SK-N-SH (cell line): Measurements from ENCODE around the gene DRD4. TPM values are rescaled to one million over a fixed set of nuclear protein-coding genes. Genes with fewer than 3 reads are reported as not detected.
"Not testable (repeated sequence)": the region's sequence is repeated elsewhere in the genome, so short reads cannot be mapped to it uniquely, and the experiment has no call there.

ENCODE experiments used
- CTCF ChIA-PET: fragments of 300-600, 350-600 bp; formaldehyde crosslinking; extraction: SDS; loops from one replicate; lab custom pipeline; 2021; lab: Yijun Ruan, JAX
- POLR2A ChIA-PET: fragments of 350-600 bp; sonication (Branson Sonifier 250); formaldehyde crosslinking; extraction: SDS; loops from one replicate; lab custom pipeline; 2020; ENCODE audit warnings: antibody characterized with exemption, inconsistent platforms; lab: Yijun Ruan, JAX
- DNase-seq: peaks from one replicate; pipeline ENCODE4 v3.0.0; 2012
- H2AFZ ChIP-seq: fragments of 200-600 bp; sonication (generic); 2 replicates; pipeline ENCODE4 v1.8.1; 2016; ENCODE audit warnings: antibody characterized with exemption, mild to moderate bottlenecking, low read depth
- H3F3A ChIP-seq: fragments of 200-600 bp; sonication (generic); replicated peaks from 2 replicates; pipeline ENCODE3; 2016; ENCODE audit warnings: antibody characterized with exemption, mild to moderate bottlenecking; ENCODE audit not compliant: insufficient read depth
- H3K27ac ChIP-seq, 2 experiments: fragments of 200-500 bp in 1 of 2; fragments of 200-600 bp in 1 of 2; sonication (Bioruptor generic) in 1 of 2; sonication (generic), shearing (Covaris generic) in 1 of 2; 2 replicates each; pipeline versions ENCODE4 v1.5.1 to v1.6.1; 2014 to 2016; ENCODE audit warnings: low read depth in 2 of 2, inconsistent platforms in 1 of 2, low read length in 1 of 2, mild to moderate bottlenecking in 1 of 2, mixed read lengths in 1 of 2
- H3K27me3 ChIP-seq: fragments of 200-600 bp; sonication (generic), shearing (Covaris generic); 2 replicates; pipeline ENCODE4 v1.6.1; 2016; ENCODE audit warnings: mixed run types; ENCODE audit not compliant: insufficient read depth
- H3K36me3 ChIP-seq, 2 experiments: fragments of 200-500 bp in 1 of 2; fragments of 200-600 bp in 1 of 2; sonication (Bioruptor generic) in 1 of 2; sonication (generic) in 1 of 2; replicated peaks in 1 of 2; 2 replicates each; pipeline versions ENCODE3 to v1.5.1; 2014 to 2016; ENCODE audit warnings: low read length in 1 of 2, mild to moderate bottlenecking in 1 of 2; ENCODE audit not compliant: insufficient read depth in 2 of 2, control insufficient read depth in 1 of 2
- H3K4me1 ChIP-seq, 2 experiments: fragments of 200-500 bp in 1 of 2; fragments of 200-600 bp in 1 of 2; sonication (Bioruptor generic) in 1 of 2; sonication (generic), shearing (Covaris generic) in 1 of 2; 2 replicates each; pipeline versions ENCODE4 v1.5.1 to v1.6.1; 2014 to 2016; ENCODE audit warnings: low read depth in 1 of 2, low read length in 1 of 2, mixed run types in 1 of 2; ENCODE audit not compliant: insufficient read depth in 2 of 2, control insufficient read depth in 1 of 2
- H3K4me2 ChIP-seq: fragments of 200-600 bp; sonication (generic), shearing (Covaris generic); 2 replicates; pipeline ENCODE4 v1.6.1; 2017; ENCODE audit warnings: mixed run types
- H3K4me3 ChIP-seq, 2 experiments: fragments of 200-500 bp in 1 of 2; fragments of 200-600 bp in 1 of 2; sonication (Bioruptor generic) in 1 of 2; sonication (generic), shearing (Covaris generic) in 1 of 2; 2 replicates each; pipeline versions ENCODE4 v1.5.1 to v1.8.1; 2014 to 2016; ENCODE audit warnings: low read depth in 2 of 2, inconsistent platforms in 1 of 2, low read length in 1 of 2, mild to moderate bottlenecking in 1 of 2, mixed read lengths in 1 of 2, moderate library complexity in 1 of 2
- H3K79me2 ChIP-seq: fragments of 200-600 bp; sonication (generic); 2 replicates; pipeline ENCODE4 v1.8.1; 2017; ENCODE audit warnings: mild to moderate bottlenecking; ENCODE audit not compliant: insufficient read depth
- H3K9ac ChIP-seq: fragments of 200-600 bp; sonication (generic); 2 replicates; pipeline ENCODE4 v1.6.1; 2017; ENCODE audit warnings: mixed run types
- H3K9me2 ChIP-seq: fragments of 200-600 bp; sonication (generic); 2 replicates; pipeline ENCODE4 v1.6.1; 2017; ENCODE audit warnings: mixed run types
- H3K9me3 ChIP-seq: fragments of 200-600 bp; sonication (generic); 2 replicates; pipeline ENCODE4 v1.6.1; 2017; ENCODE audit warnings: mixed run types, mild to moderate bottlenecking, moderate library complexity
- H4K20me1 ChIP-seq: fragments of 200-600 bp; sonication (generic); 2 replicates; pipeline ENCODE4 v1.6.1; 2017; ENCODE audit warnings: mild to moderate bottlenecking, mixed run types; ENCODE audit not compliant: insufficient read depth
- ELF1 ChIP-seq: IDR thresholded peaks from 2 replicates; pipeline ENCODE4 v1.4.0; 2012
- EP300 ChIP-seq, 2 experiments: IDR thresholded peaks; 2 replicates each; pipeline versions ENCODE4 v1.4.0 to v1.6.1; 2012; ENCODE audit warnings: borderline replicate concordance in 1 of 2, low read depth in 1 of 2, low read length in 1 of 2
- EZH2phosphoT487 ChIP-seq: fragments of 200-600 bp; sonication (generic); IDR thresholded peaks from 2 replicates; pipeline ENCODE4 v1.6.1; 2017; ENCODE audit warnings: low read depth, mixed run types, mild to moderate bottlenecking, antibody characterized with exemption, moderate library complexity, borderline replicate concordance
- FOSL2 ChIP-seq: IDR thresholded peaks from 2 replicates; pipeline ENCODE4 v1.4.0; 2012; ENCODE audit warnings: low read depth, mild to moderate bottlenecking, moderate library complexity, borderline replicate concordance
- GABPA ChIP-seq: IDR thresholded peaks from 2 replicates; pipeline ENCODE4 v1.4.0; 2012; ENCODE audit warnings: low read depth, mild to moderate bottlenecking
- GATA2 ChIP-seq: sonication (generic); formaldehyde crosslinking; IDR thresholded peaks from 2 replicates; pipeline ENCODE4 v1.5.0; 2020; ENCODE audit warnings: mild to moderate bottlenecking, missing genetic modification reagents
- IRF3 ChIP-seq: fragments of 150-350 bp; IDR thresholded peaks from 2 replicates; pipeline ENCODE4 v1.6.1; 2016; ENCODE audit warnings: mild to moderate bottlenecking, low read depth, low read length
- JUND ChIP-seq: IDR thresholded peaks from 2 replicates; pipeline ENCODE4 v1.4.0; 2012
- NRF1 ChIP-seq: IDR thresholded peaks from 2 replicates; pipeline ENCODE4 v1.6.1; 2012; ENCODE audit warnings: low read depth, mild to moderate bottlenecking, low read length
- POLR2AphosphoS5 ChIP-seq: IDR thresholded peaks from 2 replicates; pipeline ENCODE4 v1.6.1; 2012; ENCODE audit warnings: low read depth, low read length
- RCOR1 ChIP-seq: fragments of 150-350 bp; IDR thresholded peaks from 2 replicates; pipeline ENCODE4 v1.6.1; 2017; ENCODE audit warnings: antibody characterized with exemption, low read length
- RFX5 ChIP-seq: IDR thresholded peaks from 2 replicates; pipeline ENCODE4 v1.6.1; 2012; ENCODE audit warnings: mild to moderate bottlenecking, improper control_type of control experiment, low read length
- RXRA ChIP-seq: IDR thresholded peaks from 2 replicates; pipeline ENCODE4 v1.4.0; 2012; ENCODE audit warnings: low read depth, mild to moderate bottlenecking, borderline replicate concordance
- TCF12 ChIP-seq: IDR thresholded peaks from 2 replicates; pipeline ENCODE4 v1.4.0; 2012
- WGBS: methylation state at CpG from one replicate; pipeline ENCODE4 v1.1.6; 2017; ENCODE audit warnings: low lambda C conversion rate; 5-methylcytosine and 5-hydroxymethylcytosine counted together
- polyA plus RNA-seq, 3 experiments: library from polyadenylated mRNA; depleted of rRNA; stranded (reverse); fragments of >200 nt; gene quantifications; 2 replicates each; pipeline ENCODE4 v1.2.3, GENCODE V29; 2012
- TF ChIP-seq, protein P1 (sequence below): IDR thresholded peaks from 2 replicates; pipeline ENCODE4 v1.4.0; 2012; ENCODE audit warnings: low read depth

DRD4 gene
- polyA plus RNA-seq, 1 of the 3 experiments (the other 2 are of a cell fraction), result not detected

DNA sequence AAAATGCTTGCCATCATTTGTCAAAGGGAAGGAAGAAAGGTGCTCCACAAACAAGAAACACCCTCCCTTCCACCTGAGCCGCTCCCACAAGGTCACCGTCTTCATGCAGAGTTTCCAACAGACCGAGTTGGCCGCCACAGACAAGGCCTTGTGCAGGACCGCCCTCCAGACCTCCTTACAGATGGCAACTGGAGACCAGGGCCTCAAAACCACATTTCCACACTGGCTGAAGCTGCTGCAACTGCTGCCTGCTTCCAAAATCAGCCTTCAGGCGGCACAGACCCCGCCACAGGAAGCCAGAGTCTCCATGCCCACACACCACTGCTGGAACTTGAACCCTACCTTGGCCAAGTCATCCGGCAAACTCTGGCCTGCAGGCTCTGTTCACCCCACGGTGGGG, 51.6 kb downstream of the DRD4 start:
- no peak for DNase-seq
- Histone ChIP-seq H3K9me2 (no peaks in the 10 kb centered on the region), H3K27ac (no peak overlapping the region), H3K9ac (no peak overlapping the region), H3K27me3 (no peaks in the 10 kb centered on the region), H4K20me1 (peaks cover 9% of the 10 kb centered on the region; the same call in 1 of the 2 replicates), H3K79me2 (peaks cover 23% of the 10 kb centered on the region), H3K36me3 (peaks cover 7 to 32% of the 10 kb centered on the region in 2 experiments), H3K4me1 (peaks cover 8 to 9% of the 10 kb centered on the region in 2 experiments; a peak in 2 of 4 replicates), H3K4me3 (no peak overlapping the region), H3K4me2 (no peak overlapping the region), H3K9me3 (no peaks in the 10 kb centered on the region), H2AFZ (no peak overlapping the region), H3F3A (no peaks in the 10 kb centered on the region)
- ChIA-PET POLR2A (no interaction called here), CTCF (no interaction called here)
- TF ChIP-seq FOSL2, result no peak
- no peak for TF ChIP-seq POLR2AphosphoS5
- WGBS, result 89% methylated on average over 9 of the region's 9 CpGs

- H3K9ac ChIP-seq, result no peak overlapping the region
- H3K4me3 ChIP-seq, result no peak overlapping the region
- H3K36me3 ChIP-seq, result peaks cover 3 to 24% of the 10 kb centered on the region in 2 experiments
- no peak overlapping the region for H3K27ac ChIP-seq
- no peak for DNase-seq
- H3K4me2 ChIP-seq, result no peak overlapping the region
- 100% methylated on average over 1 of the region's 7 CpGs for WGBS
- H3K4me1 ChIP-seq, result peaks cover 13 to 17% of the 10 kb centered on the region in 2 experiments; a peak in 2 of 4 replicates
- no peaks in the 10 kb centered on the region for H3K9me2 ChIP-seq
- H3K79me2 ChIP-seq, result peaks cover 30% of the 10 kb centered on the region
- POLR2A ChIA-PET, result no interaction called here
- H4K20me1 ChIP-seq, result peaks cover 11% of the 10 kb centered on the region; the same call in 1 of the 2 replicates
- CTCF ChIA-PET, result interaction anchor here (11.4 kb wide), 1 partner anchor 34 kb away, joined by 122 read pairs; no protein-coding TSS in a partner anchor
- H3F3A ChIP-seq, result no peaks in the 10 kb centered on the region
- no peak overlapping the region for H2AFZ ChIP-seq
- TF ChIP-seq EP300 (IDR thresholded peaks at IDR 0.05; ENCODE audit: borderline replicate concordance in 1 of 2, low read depth in 1 of 2, low read length in 1 of 2) (no peak), JUND (no peak), EZH2phosphoT487 (no peak), NRF1 (no peak), RCOR1 (no peak), RFX5 (no peak), RXRA (no peak), TCF12 (no peak), IRF3 (no peak), GABPA (no peak), ELF1 (no peak), GATA2 (CRISPR knock-in tag) (no peak)
- TF ChIP-seq, protein P1, sequence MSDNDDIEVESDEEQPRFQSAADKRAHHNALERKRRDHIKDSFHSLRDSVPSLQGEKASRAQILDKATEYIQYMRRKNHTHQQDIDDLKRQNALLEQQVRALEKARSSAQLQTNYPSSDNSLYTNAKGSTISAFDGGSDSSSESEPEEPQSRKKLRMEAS, result no peak
- H3K27me3 ChIP-seq, result no peaks in the 10 kb centered on the region
- H3K9me3 ChIP-seq, result no peaks in the 10 kb centered on the region
These were observed 52.6 kb downstream of the DRD4 start for GRCh38 chr11:689625-690024.

- H3K27me3 ChIP-seq, H3K9ac ChIP-seq, H3K4me3 ChIP-seq, H3F3A ChIP-seq, POLR2A ChIA-PET, H3K9me3 ChIP-seq, DNase-seq, H3K4me2 ChIP-seq, H2AFZ ChIP-seq, H3K9me2 ChIP-seq, H3K27ac ChIP-seq: not testable (repeated sequence)
- WGBS, result 92% methylated on average over 3 of the region's 3 CpGs
- H4K20me1 ChIP-seq, result peaks cover 11% of the 10 kb centered on the region; the same call in 1 of the 2 replicates
- CTCF ChIA-PET, result interaction anchor here (11.4 kb wide), 1 partner anchor 34 kb away, joined by 122 read pairs; no protein-coding TSS in a partner anchor
- peaks cover 30% of the 10 kb centered on the region for H3K79me2 ChIP-seq
- peaks cover 3 to 22% of the 10 kb centered on the region in 2 experiments for H3K36me3 ChIP-seq
- peaks cover 13 to 17% of the 10 kb centered on the region in 2 experiments; a peak in 2 of 4 replicates for H3K4me1 ChIP-seq
These were observed 53.2 kb downstream of the DRD4 start for GRCh38 chr11:690244-690643.
